ENCODE results near the gene CFAP97D2.
"Not testable (repeated sequence)": the region's sequence is repeated elsewhere in the genome, so short reads cannot be mapped to it uniquely, and the experiment has no call there.

CFAP97D2 gene

GRCh38 chr13:114167885-114168284, 11.2 kb upstream of the CFAP97D2 start:
- Histone ChIP-seq H3K4me1 (ENCODE audit: control insufficient read depth, insufficient read depth, low read length) (no peaks in the 10 kb centered on the region), H3K9me3 (ENCODE audit: control insufficient read depth, low read length) (no peaks in the 10 kb centered on the region), H3K36me3 (ENCODE audit: control insufficient read depth, insufficient read depth, low read length) (no peaks in the 10 kb centered on the region), H3K27me3 (ENCODE audit: control insufficient read depth, insufficient read depth, low read length, poor library complexity, severe bottlenecking) (no peaks in the 10 kb centered on the region), H3K4me3 (ENCODE audit: insufficient read depth, low read depth, low read length) (no peak overlapping the region), H3K27ac (ENCODE audit: insufficient read depth, low read depth, low read length, poor library complexity, severe bottlenecking) (no peak overlapping the region)
- WGBS, 2 experiments = 98% methylated on average over 4 to 5 of the region's 5 CpGs

- no peaks in the 10 kb centered on the region for H3K36me3 ChIP-seq (ENCODE audit: control insufficient read depth, insufficient read depth, low read length)
- WGBS, 2 experiments = 94 to 95% methylated on average over 3 of the region's 3 CpGs
- H3K4me3 ChIP-seq (ENCODE audit: insufficient read depth, low read depth, low read length) = no peak overlapping the region
- no peak overlapping the region for H3K27ac ChIP-seq (ENCODE audit: insufficient read depth, low read depth, low read length, poor library complexity, severe bottlenecking)
- no peaks in the 10 kb centered on the region for H3K4me1 ChIP-seq (ENCODE audit: control insufficient read depth, insufficient read depth, low read length)
- no peaks in the 10 kb centered on the region for H3K9me3 ChIP-seq (ENCODE audit: control insufficient read depth, low read length)
- H3K27me3 ChIP-seq (ENCODE audit: control insufficient read depth, insufficient read depth, low read length, poor library complexity, severe bottlenecking) = no peaks in the 10 kb centered on the region
These were observed 5.8 kb upstream of the CFAP97D2 start for GRCh38 chr13:114173272-114173671.

GRCh38 chr13:114173745-114174144, 5.3 kb upstream of the CFAP97D2 start:
- 88 to 92% methylated on average over 1 of the region's 1 CpG for WGBS, 2 experiments
- Histone ChIP-seq H3K4me3 (ENCODE audit: insufficient read depth, low read depth, low read length) (no peak overlapping the region), H3K27me3 (ENCODE audit: control insufficient read depth, insufficient read depth, low read length, poor library complexity, severe bottlenecking) (no peaks in the 10 kb centered on the region), H3K27ac (ENCODE audit: insufficient read depth, low read depth, low read length, poor library complexity, severe bottlenecking) (no peak overlapping the region), H3K9me3 (ENCODE audit: control insufficient read depth, low read length) (no peaks in the 10 kb centered on the region), H3K4me1 (ENCODE audit: control insufficient read depth, insufficient read depth, low read length) (no peaks in the 10 kb centered on the region), H3K36me3 (ENCODE audit: control insufficient read depth, insufficient read depth, low read length) (no peaks in the 10 kb centered on the region)

GRCh38 chr13:114174529-114174961, 4.5 kb upstream of the CFAP97D2 start:
- H3K36me3 ChIP-seq (ENCODE audit: control insufficient read depth, insufficient read depth, low read length) = no peaks in the 10 kb centered on the region
- 93 to 94% methylated on average over 3 of the region's 3 CpGs for WGBS, 2 experiments
- no peak overlapping the region for H3K4me3 ChIP-seq (ENCODE audit: insufficient read depth, low read depth, low read length)
- H3K9me3 ChIP-seq (ENCODE audit: control insufficient read depth, low read length) = no peaks in the 10 kb centered on the region
- no peaks in the 10 kb centered on the region for H3K4me1 ChIP-seq (ENCODE audit: control insufficient read depth, insufficient read depth, low read length)
- H3K27me3 ChIP-seq (ENCODE audit: control insufficient read depth, insufficient read depth, low read length, poor library complexity, severe bottlenecking) = no peaks in the 10 kb centered on the region
- H3K27ac ChIP-seq (ENCODE audit: insufficient read depth, low read depth, low read length, poor library complexity, severe bottlenecking) = no peak overlapping the region

GRCh38 chr13:114176359-114176902, 2.6 kb upstream of the CFAP97D2 start:
- not testable (repeated sequence) for H3K4me1 ChIP-seq (ENCODE audit: control insufficient read depth, insufficient read depth, low read length); H3K27me3 ChIP-seq (ENCODE audit: control insufficient read depth, insufficient read depth, low read length, poor library complexity, severe bottlenecking); H3K9me3 ChIP-seq (ENCODE audit: control insufficient read depth, low read length); H3K36me3 ChIP-seq (ENCODE audit: control insufficient read depth, insufficient read depth, low read length); H3K27ac ChIP-seq (ENCODE audit: insufficient read depth, low read depth, low read length, poor library complexity, severe bottlenecking); H3K4me3 ChIP-seq (ENCODE audit: insufficient read depth, low read depth, low read length)
- WGBS, 2 experiments = 94% methylated on average over 13 of the region's 14 CpGs

GRCh38 chr13:114177245-114178010, 1.6 kb upstream of the CFAP97D2 start:
- Histone ChIP-seq H3K9me3 (ENCODE audit: control insufficient read depth, low read length) (no peaks in the 10 kb centered on the region), H3K27me3 (ENCODE audit: control insufficient read depth, insufficient read depth, low read length, poor library complexity, severe bottlenecking) (no peaks in the 10 kb centered on the region), H3K4me3 (ENCODE audit: insufficient read depth, low read depth, low read length) (no peak overlapping the region), H3K27ac (ENCODE audit: insufficient read depth, low read depth, low read length, poor library complexity, severe bottlenecking) (no peak overlapping the region), H3K36me3 (ENCODE audit: control insufficient read depth, insufficient read depth, low read length) (no peaks in the 10 kb centered on the region), H3K4me1 (ENCODE audit: control insufficient read depth, insufficient read depth, low read length) (no peaks in the 10 kb centered on the region)
- 86% methylated on average over 12 of the region's 12 CpGs for WGBS, 2 experiments

GRCh38 chr13:114185182-114185971, 6.3 kb downstream of the CFAP97D2 start:
- 92 to 94% methylated on average over 15 of the region's 15 CpGs for WGBS, 2 experiments
- H3K9me3 ChIP-seq (ENCODE audit: control insufficient read depth, low read length) = no peaks in the 10 kb centered on the region
- H3K36me3 ChIP-seq (ENCODE audit: control insufficient read depth, insufficient read depth, low read length) = no peaks in the 10 kb centered on the region
- H3K4me1 ChIP-seq (ENCODE audit: control insufficient read depth, insufficient read depth, low read length) = no peaks in the 10 kb centered on the region
- no peak overlapping the region for H3K4me3 ChIP-seq (ENCODE audit: insufficient read depth, low read depth, low read length)
- H3K27me3 ChIP-seq (ENCODE audit: control insufficient read depth, insufficient read depth, low read length, poor library complexity, severe bottlenecking) = no peaks in the 10 kb centered on the region
- H3K27ac ChIP-seq (ENCODE audit: insufficient read depth, low read depth, low read length, poor library complexity, severe bottlenecking) = no peak overlapping the region

GRCh38 chr13:114194853-114195252, 15.8 kb downstream of the CFAP97D2 start:
- H3K36me3 ChIP-seq (ENCODE audit: control insufficient read depth, insufficient read depth, low read length) = no peaks in the 10 kb centered on the region
- H3K9me3 ChIP-seq (ENCODE audit: control insufficient read depth, low read length) = no peaks in the 10 kb centered on the region
- H3K4me3 ChIP-seq (ENCODE audit: insufficient read depth, low read depth, low read length) = no peak overlapping the region
- H3K27ac ChIP-seq (ENCODE audit: insufficient read depth, low read depth, low read length, poor library complexity, severe bottlenecking) = no peak overlapping the region
- no peaks in the 10 kb centered on the region for H3K4me1 ChIP-seq (ENCODE audit: control insufficient read depth, insufficient read depth, low read length)
- WGBS, 2 experiments = 94% methylated on average over 5 of the region's 5 CpGs
- peaks cover under 1% of the 10 kb centered on the region for H3K27me3 ChIP-seq (ENCODE audit: control insufficient read depth, insufficient read depth, low read length, poor library complexity, severe bottlenecking)

GRCh38 chr13:114196629-114197028, 17.6 kb downstream of the CFAP97D2 start:
- Histone ChIP-seq H3K36me3 (ENCODE audit: control insufficient read depth, insufficient read depth, low read length) (no peaks in the 10 kb centered on the region), H3K27ac (ENCODE audit: insufficient read depth, low read depth, low read length, poor library complexity, severe bottlenecking) (no peak overlapping the region), H3K4me3 (ENCODE audit: insufficient read depth, low read depth, low read length) (no peak overlapping the region), H3K27me3 (ENCODE audit: control insufficient read depth, insufficient read depth, low read length, poor library complexity, severe bottlenecking) (peaks cover 5% of the 10 kb centered on the region), H3K4me1 (ENCODE audit: control insufficient read depth, insufficient read depth, low read length) (no peaks in the 10 kb centered on the region), H3K9me3 (ENCODE audit: control insufficient read depth, low read length) (no peaks in the 10 kb centered on the region)
- 91 to 94% methylated on average over 5 of the region's 5 CpGs for WGBS, 2 experiments

- Histone ChIP-seq H3K27ac (ENCODE audit: insufficient read depth, low read depth, low read length, poor library complexity, severe bottlenecking) (no peak overlapping the region), H3K36me3 (ENCODE audit: control insufficient read depth, insufficient read depth, low read length) (no peaks in the 10 kb centered on the region), H3K27me3 (ENCODE audit: control insufficient read depth, insufficient read depth, low read length, poor library complexity, severe bottlenecking) (peaks cover 5% of the 10 kb centered on the region), H3K4me1 (ENCODE audit: control insufficient read depth, insufficient read depth, low read length) (no peaks in the 10 kb centered on the region), H3K9me3 (ENCODE audit: control insufficient read depth, low read length) (no peaks in the 10 kb centered on the region), H3K4me3 (ENCODE audit: insufficient read depth, low read depth, low read length) (no peak overlapping the region)
- WGBS, 2 experiments = 97% methylated on average over 47 of the region's 47 CpGs
These were observed 19.5 kb downstream of the CFAP97D2 start for GRCh38 chr13:114198556-114198955.

Measured in ectodermal cell (in vitro differentiated cells).